ENCODE measurements around the gene DPH3.

DPH3 gene

DNA sequence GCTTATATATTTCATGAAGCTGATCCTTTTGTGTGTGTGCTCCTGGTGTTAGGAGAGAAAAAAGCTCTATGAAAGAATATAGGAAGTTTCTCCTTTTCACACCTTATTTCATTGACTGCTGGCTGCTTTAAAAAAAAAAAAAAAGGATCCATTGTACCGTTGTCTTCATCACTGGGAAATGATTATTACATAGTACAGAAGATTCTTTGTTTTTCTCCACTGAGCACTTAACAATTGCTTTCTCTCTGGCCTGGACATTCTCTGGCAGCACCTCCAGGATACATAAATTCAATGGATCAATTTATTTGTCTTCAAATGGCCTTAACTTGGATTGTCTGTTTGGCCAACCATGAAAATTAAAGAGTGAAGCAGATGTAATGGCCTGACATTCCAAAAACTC is 37.2 kb downstream of the DPH3 start:
- no peak for DNase-seq

- no peak for DNase-seq
Observed at GRCh38 chr3:16224325-16224724, 40.4 kb downstream of the DPH3 start.

DNA sequence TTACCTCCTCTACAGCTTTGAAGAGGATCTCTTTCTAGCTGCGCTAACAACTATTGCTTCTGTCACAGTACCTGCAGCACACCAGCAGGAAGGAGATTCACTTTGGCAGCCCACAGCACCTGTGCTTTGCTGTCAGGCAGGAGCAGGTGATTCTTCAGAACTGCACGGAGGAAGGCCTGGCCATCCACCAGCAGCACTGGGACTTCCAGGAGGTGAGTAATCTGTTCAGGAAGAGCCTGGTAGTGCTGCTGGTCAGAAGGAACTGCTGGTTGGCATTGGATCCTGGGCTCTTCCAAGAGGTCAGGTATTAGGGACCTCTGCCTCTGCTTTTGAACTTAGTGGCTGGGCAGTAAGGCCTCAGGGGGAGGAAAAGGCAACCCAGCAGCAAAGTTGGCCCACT is 42.2 kb downstream of the DPH3 start:
- no peak for DNase-seq

DNA sequence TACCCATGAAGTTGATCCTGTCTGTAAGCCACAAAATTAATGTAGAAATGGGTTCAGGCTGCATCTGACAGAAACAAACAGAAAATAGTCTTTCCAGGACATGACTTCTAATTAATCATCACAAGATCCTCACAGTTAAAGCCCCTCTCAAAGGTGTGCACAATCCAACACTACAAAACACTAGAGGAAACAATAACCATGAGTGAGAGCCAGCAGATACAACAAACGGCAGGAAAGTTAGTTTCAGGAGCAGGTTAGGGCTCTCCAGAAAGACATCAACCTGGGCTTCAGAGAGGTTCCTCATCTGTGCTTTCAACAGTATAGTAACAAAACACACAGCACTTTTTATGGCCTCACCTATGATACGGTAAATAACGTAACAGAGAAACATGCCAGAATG is 42.8 kb downstream of the DPH3 start:
- no peak for DNase-seq

DNA sequence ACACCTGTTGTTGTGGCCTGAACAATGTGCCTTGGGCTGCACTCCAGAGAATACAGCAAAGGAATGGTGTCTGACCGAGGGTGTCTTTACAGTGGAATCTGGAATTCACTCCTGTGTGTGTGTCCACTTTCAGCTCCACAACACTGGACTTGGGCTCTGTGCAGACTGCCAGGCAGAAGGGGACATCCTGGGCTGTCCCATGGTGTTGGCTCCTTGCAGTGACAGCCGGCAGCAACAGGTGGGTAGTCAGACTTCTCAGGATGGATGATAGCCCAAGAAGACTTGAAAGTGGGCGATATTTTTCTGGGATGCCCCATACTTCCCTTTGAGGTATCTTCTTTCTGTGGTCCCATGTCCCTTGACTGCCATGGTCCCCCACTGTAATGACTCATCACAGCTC is 45.0 kb downstream of the DPH3 start:
- DNase-seq = no peak

DNA sequence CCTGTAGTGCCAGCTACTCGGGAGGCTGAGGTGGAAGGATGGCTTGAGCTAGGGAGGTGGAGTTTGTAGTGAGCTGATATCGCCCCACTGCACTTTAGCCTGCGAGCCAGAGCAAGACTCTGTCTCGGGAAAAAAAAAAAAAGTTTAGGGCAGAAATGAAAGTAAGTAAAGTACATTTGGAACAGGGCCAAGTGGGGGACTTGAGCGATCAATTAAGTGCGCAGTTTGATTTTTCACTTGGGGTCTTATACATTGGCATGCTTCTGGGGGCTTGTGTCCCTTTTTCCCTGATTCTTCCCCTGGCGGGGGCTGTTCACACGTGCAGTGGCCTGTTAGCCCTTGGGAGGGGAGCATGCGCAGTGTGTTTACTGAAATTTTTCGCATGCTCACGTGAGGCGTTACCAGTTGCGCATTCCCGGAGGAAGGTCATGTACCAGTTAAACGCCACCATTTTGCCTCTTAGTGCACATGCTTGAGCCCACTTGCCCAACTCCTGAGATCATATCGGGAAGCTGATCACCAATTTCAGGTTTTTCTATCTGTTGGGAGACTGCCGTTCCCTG is 48.3 kb downstream of the DPH3 start:
- no peak for DNase-seq

- DNase-seq = no peak
Observed at GRCh38 chr3:16214366-16214765, 50.4 kb downstream of the DPH3 start.

DNA sequence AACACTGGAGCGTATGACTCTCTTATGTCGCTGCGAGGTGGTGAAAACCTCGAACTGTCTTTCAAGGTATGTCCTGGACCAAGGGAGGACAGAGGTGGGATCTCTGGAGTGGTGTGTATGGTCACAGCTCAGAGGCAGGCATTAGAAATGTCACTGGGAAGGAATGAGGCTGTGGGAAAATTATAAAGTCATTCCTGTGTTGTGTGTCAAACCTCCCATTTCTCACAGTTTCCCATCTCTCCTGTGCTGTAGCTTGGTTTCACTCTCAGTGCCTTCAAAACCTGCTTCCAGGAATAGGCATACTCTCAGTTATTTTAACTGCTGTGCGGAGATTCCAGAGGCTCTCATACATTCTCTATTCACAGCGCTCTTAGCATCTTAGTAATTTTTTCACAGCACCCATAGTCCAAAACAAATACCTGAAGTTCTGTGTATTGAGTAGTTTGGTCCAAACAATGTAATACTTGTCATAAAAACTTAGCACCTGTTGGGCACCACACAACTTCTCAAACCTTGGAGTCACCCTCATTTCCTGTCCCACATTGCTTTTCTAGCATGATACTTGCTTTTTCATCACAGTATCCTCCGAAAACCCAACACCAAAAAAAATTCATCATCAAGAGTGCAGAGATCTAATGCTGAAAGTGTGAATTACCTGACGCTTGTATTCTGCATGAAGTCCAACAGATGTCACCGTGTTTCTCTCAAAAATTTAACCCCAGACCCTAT is 53.4 kb downstream of the DPH3 start:
- no peak for DNase-seq

All from fibroblast of skin of right quadriceps (primary cell).